ENCODE measurements around the gene LEUTX.

Gene LEUTX

DNA sequence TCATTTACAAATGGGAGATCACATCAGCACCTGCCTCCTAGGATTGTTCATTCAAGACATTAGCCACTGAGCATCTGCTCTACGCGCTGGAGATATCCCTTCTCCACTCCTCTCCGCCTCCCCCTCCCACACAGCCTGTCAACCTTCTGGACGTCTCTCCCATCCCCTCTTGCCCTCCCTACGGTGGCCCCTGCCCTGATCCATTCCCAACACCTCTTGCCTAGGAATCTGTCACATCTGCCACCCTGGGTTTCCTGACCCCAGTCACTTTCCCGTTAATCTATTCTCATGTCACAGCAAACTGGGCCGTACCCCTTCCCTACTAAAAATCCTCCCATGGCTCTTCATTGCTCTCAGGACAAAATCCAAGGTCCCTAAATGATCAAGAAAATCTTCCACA is 45.0 kb downstream of the LEUTX start:
- Mint-ChIP-seq H3K27me3 (ENCODE audit: low read depth) (no peaks in the 10 kb centered on the region), H3K36me3 (ENCODE audit: low read depth) (peaks cover 4% of the 10 kb centered on the region), H3K9me3 (no peaks in the 10 kb centered on the region), H3K4me1 (ENCODE audit: low read depth) (peaks cover 8% of the 10 kb centered on the region), H3K27ac (no peak overlapping the region), H3K4me3 (no peak overlapping the region)

DNA sequence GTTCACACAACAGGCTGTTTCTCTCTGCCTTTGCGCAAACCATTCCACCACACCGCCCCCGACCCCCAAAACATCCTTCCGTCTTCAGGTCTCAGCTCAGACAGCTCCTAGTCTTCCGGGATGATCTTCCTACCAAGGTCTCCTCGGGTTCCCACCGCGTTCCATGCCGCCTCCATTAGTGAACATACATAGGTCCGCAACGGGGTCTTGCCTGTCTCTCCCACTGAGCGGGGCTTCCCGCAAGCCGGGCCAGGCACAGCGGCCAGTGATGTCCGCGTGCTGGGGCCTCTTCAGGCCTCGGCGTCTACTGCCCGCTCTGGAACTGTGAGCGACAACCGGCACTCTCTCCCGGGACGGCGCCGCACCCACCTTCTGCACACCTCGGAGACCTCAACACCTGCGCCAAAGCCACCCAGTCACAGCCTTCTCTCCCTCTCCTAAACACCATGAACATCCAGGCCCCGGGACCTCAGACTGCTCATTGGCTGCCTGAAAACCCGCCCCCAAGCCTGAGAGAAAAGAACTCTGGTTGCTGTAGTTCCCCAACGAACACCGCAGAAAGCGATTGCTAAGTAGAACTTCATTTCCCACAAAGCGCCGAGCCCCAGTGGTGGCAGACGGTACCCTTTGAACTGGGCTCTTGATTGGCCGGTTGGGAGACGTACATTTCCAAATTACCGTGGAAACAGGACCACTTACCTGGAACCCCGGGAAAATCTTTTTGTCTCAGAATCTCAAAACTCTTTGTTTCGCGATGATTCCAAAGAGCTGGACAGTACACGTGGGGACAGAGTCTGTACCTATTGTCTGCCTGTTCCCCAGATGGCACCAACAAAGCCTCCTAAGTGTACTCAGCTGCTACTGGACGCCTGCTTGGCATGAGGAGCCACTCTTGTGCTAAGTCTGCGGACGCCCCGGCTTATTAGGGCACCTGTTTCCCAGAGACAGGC is 45.8 kb downstream of the LEUTX start:
- no peaks in the 10 kb centered on the region for H3K9me3 Mint-ChIP-seq
- H3K4me3 Mint-ChIP-seq: no peak overlapping the region
- no peaks in the 10 kb centered on the region for H3K27me3 Mint-ChIP-seq (ENCODE audit: low read depth)
- H3K36me3 Mint-ChIP-seq (ENCODE audit: low read depth): peaks cover 8% of the 10 kb centered on the region
- H3K4me1 Mint-ChIP-seq (ENCODE audit: low read depth): peaks cover 7% of the 10 kb centered on the region
- no peak overlapping the region for H3K27ac Mint-ChIP-seq

DNA sequence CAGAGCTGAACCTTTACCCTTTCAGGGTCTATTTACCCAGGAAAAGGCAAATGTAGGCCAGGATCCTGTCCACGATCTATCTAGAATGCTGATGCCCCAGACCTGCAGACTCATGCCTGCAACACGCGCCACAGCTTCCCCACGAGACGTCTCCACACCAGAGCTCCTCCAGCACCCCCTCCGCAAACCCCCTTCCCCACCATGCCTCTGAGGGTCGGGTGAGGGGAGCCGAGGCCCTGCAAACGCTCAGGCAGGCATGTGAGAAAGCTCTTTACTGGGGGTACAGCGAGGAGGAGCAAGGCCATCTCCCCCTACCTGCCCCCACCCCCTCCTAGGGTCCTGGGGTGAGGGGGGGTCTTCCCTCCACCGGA is 46.4 kb downstream of the LEUTX start:
- Mint-ChIP-seq H3K4me3 (no peak overlapping the region), H3K27ac (peak overlapping the region; percentile 36), H3K9me3 (no peaks in the 10 kb centered on the region), H3K27me3 (ENCODE audit: low read depth) (no peaks in the 10 kb centered on the region), H3K4me1 (ENCODE audit: low read depth) (peaks cover 7% of the 10 kb centered on the region), H3K36me3 (ENCODE audit: low read depth) (peaks cover 12% of the 10 kb centered on the region)

DNA sequence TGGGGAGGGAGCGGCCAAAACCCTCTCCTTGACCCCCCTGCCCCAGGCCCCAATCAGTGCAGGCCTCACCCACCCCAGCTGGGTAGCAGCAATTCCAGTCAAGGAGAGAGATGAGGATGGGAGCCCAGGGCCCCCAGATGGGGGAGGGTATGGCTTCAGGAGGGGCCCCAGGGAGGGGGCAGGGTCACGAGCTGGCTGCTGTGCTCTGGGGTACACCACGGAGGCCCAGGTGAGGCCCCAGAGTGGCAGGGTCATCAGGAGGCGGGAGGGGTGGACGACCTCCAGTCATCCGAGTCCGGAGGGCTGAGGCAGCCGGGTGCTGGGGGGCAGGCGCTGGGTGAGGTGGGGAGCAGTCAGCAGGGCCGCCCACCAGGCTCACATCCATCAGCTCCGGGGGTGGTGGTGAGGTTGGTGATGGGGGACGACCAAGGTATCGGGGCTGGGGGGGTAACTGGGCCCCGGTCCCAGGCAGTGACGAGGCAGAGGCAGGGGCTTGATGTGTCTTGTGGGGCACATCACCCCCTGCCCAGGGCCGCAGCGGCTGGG is 47.0 kb downstream of the LEUTX start:
- Mint-ChIP-seq H3K9me3 (no peaks in the 10 kb centered on the region), H3K27me3 (ENCODE audit: low read depth) (no peaks in the 10 kb centered on the region), H3K27ac (no peak overlapping the region), H3K4me3 (no peak overlapping the region), H3K4me1 (ENCODE audit: low read depth) (peaks cover 7% of the 10 kb centered on the region), H3K36me3 (ENCODE audit: low read depth) (peaks cover 16% of the 10 kb centered on the region)

DNA sequence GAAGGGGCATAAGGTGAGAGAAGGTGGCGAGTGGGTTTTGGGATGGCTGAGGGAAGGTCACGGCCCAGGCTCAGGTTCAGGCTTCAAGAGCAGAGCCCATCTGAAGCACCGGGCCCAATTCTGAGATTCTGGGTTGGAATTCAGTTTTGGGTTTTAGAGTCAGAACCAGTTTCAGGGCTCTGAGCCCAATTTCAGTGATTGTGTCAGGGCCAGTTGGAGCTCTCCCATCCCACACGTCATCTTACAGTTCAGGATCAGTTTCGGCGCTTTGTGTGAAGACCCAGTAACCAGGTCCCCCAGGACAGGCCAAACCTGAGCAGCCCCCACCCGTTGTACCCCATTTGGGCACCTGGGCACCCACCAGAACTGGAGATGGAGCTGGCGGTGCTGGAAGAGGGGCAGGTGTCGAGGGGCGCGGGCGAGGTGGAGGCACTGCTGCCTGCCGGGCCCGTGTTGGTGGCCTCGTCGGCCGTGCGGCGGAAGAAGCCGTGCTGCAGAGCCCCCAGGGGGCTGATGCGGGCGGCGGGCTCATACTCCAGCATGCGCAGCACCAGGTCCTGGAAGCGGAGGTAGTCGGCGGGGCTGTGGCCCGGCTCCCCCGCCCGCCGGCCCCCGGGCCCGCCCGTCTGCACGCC is 47.8 kb downstream of the LEUTX start:
- no peaks in the 10 kb centered on the region for H3K9me3 Mint-ChIP-seq
- H3K27ac Mint-ChIP-seq: no peak overlapping the region
- no peaks in the 10 kb centered on the region for H3K27me3 Mint-ChIP-seq (ENCODE audit: low read depth)
- H3K4me1 Mint-ChIP-seq (ENCODE audit: low read depth): peaks cover 7% of the 10 kb centered on the region
- peaks cover 18% of the 10 kb centered on the region for H3K36me3 Mint-ChIP-seq (ENCODE audit: low read depth)
- H3K4me3 Mint-ChIP-seq: no peak overlapping the region

DNA sequence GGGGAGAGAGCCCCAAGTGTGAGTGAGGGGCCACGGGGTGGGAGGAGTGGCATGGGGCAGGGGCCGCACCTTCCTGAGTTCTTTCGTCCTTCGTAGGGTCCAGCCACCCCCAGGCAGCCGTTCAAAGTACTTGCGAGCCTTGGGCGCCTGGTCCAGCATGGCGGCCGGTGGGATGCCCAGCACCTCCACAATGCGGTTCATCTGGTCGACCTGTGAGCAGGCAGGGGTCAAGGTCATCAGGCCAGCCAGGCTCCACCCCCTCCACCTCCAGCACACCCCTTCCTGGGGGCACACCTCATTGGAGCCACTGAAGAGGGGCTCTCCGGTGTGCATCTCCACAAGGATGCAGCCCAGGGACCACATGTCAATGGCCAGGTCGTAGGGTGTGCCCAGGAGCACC is 48.6 kb downstream of the LEUTX start:
- H3K27ac Mint-ChIP-seq: no peak overlapping the region
- no peak overlapping the region for H3K4me3 Mint-ChIP-seq
- peaks cover 11% of the 10 kb centered on the region for H3K4me1 Mint-ChIP-seq (ENCODE audit: low read depth)
- H3K27me3 Mint-ChIP-seq (ENCODE audit: low read depth): no peaks in the 10 kb centered on the region
- no peaks in the 10 kb centered on the region for H3K9me3 Mint-ChIP-seq
- H3K36me3 Mint-ChIP-seq (ENCODE audit: low read depth): peaks cover 18% of the 10 kb centered on the region

DNA sequence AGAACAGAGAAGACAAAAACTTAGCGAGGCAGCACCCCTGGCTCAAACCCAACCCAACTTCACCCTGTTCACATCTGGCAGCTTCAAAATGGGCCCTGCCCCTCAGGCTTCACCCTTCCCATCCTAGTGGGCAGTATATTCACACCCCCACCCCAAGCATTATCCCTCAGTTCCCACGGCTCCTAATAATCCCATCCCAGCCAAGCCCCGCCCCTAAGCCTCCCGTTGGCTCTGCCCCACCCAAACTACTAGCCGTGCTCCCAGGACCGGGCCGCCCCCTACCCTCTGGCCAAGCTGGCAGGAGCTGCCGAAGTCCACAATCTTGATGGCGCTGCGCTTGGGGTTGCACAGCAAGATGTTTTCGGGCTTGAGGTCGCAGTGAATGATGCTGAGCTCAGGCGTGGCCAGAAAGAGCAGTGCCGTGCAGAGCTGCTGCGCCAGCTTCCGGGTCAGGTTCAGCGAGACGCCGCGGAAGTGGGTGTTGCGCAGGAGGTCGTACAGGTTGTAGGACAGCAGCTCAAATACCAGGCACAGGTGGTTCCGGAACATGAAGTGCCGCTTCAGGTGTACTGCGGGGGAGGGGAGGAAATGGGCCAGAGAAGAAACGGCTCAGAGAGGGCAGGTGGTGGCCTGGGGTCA is 49.5 kb downstream of the LEUTX start:
- no peaks in the 10 kb centered on the region for H3K27me3 Mint-ChIP-seq (ENCODE audit: low read depth)
- no peaks in the 10 kb centered on the region for H3K9me3 Mint-ChIP-seq
- no peak overlapping the region for H3K4me3 Mint-ChIP-seq
- H3K4me1 Mint-ChIP-seq (ENCODE audit: low read depth): peaks cover 20% of the 10 kb centered on the region
- H3K27ac Mint-ChIP-seq: no peak overlapping the region
- H3K36me3 Mint-ChIP-seq (ENCODE audit: low read depth): peaks cover 18% of the 10 kb centered on the region

DNA sequence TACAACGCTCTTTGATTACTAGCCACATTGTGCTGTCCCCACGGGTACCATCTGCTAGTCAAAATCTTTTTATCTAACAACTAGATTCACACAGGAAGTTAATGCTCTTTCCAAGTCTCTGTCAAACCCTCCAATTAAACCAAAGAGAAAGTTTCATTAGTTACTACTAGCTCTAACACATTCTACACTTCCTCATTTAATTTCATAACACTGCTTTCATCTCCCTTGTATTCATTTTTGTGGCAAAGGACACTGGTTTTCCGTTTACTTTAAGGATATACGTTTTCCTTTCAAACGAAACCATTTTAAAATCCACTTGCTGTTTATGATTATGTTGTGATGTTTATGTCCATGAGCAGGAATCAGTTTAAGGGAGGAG is 50.0 kb downstream of the LEUTX start:
- H3K27me3 Mint-ChIP-seq (ENCODE audit: low read depth): no peaks in the 10 kb centered on the region
- H3K4me1 Mint-ChIP-seq (ENCODE audit: low read depth): peaks cover 20% of the 10 kb centered on the region
- H3K4me3 Mint-ChIP-seq: no peak overlapping the region
- H3K36me3 Mint-ChIP-seq (ENCODE audit: low read depth): peaks cover 18% of the 10 kb centered on the region
- H3K27ac Mint-ChIP-seq: peak overlapping the region; percentile 7
- H3K9me3 Mint-ChIP-seq: no peaks in the 10 kb centered on the region

DNA sequence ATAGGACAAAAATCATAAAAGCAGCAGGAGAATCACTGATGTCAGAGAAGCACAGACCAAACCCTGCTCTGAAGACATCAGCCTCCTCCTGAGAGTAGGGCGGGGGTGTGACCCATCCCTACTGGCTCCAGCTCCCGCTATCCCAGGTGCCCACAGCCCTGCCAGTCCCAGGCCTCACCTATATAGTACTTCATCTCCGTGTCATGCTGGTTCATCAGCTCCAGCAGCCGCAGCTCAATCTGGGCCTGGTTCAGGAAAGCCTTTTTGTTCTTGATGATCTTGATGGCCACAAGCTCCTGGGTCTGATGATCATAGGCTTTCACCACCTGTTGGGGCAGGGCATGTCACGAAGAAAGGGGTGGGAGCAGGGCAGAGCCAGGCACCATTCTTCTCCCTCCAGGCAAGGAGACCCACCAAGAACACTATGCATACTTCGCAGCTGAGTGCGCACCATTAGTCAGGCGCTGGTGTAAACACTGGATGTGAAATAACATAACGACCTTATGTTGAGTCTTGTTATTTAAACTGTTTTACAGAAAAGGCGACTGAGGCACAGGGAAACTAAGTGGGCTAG is 51.1 kb downstream of the LEUTX start:
- H3K27me3 Mint-ChIP-seq (ENCODE audit: low read depth): no peaks in the 10 kb centered on the region
- no peaks in the 10 kb centered on the region for H3K9me3 Mint-ChIP-seq
- no peak overlapping the region for H3K27ac Mint-ChIP-seq
- H3K4me3 Mint-ChIP-seq: no peak overlapping the region
- H3K4me1 Mint-ChIP-seq (ENCODE audit: low read depth): peaks cover 28% of the 10 kb centered on the region
- H3K36me3 Mint-ChIP-seq (ENCODE audit: low read depth): peaks cover 22% of the 10 kb centered on the region

DNA sequence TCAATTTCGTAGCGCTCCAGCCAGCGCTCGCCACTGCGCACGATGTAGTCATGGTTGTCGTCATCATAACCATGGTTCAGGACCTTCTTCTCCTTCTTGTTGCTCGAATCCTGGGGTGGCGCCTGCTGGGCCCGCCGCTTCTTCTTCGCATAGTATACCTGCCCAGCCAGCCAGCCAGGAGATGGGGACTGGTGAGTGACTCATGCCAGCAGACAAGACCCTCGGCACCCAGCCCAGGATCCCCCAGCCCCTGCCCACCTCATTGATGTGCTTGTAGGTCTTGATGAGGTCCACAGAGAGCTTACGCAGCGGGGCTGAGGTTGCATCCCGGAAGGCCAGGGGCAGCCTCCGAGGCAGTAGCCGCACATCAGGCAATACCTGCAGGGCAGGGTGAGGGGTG is 51.8 kb downstream of the LEUTX start:
- Mint-ChIP-seq H3K9me3 (no peaks in the 10 kb centered on the region), H3K36me3 (ENCODE audit: low read depth) (peaks cover 22% of the 10 kb centered on the region), H3K4me1 (ENCODE audit: low read depth) (peaks cover 28% of the 10 kb centered on the region), H3K27me3 (ENCODE audit: low read depth) (no peaks in the 10 kb centered on the region), H3K27ac (no peak overlapping the region), H3K4me3 (no peak overlapping the region)

DNA sequence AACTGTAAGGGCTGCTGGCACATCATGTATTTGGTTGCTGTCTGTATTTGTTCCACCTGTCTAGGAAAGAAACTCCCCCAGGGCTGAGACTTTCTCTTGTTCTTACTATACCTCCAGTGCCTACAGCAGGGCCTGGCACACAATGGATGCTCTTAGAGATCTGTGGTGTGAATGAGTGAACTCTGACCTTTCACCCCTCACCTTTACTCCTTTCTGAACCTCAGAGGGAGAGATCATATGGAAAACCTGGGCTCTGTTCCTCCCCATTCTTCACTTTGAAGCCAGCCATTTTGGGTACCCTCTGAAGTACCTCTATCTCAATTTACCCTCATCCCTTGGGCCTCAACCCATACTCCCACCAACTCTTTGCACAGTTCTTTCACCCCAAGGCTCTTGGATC is 52.2 kb downstream of the LEUTX start:
- Mint-ChIP-seq H3K27ac (no peak overlapping the region), H3K27me3 (ENCODE audit: low read depth) (no peaks in the 10 kb centered on the region), H3K36me3 (ENCODE audit: low read depth) (peaks cover 22% of the 10 kb centered on the region), H3K9me3 (no peaks in the 10 kb centered on the region), H3K4me3 (no peak overlapping the region), H3K4me1 (ENCODE audit: low read depth) (peaks cover 28% of the 10 kb centered on the region)

DNA sequence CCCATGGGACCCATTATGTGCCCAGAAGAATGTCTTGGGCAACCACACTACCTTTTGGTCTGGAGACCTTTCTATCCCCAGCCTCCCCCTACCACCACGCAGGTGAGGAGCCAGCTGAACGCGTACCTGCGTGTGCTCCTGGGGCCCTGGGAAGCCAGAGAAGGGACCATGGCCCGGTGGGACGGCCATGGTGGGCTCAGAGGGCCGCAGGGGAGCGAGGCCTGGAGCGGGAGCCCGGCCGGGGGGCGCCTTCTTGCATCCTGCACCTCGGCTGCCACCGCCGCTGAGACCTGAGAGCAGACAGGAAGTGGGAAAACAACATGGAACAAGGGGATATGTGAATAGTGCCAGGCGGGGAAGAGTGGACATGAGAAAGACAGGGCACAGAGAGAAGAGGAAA is 53.0 kb downstream of the LEUTX start:
- no peaks in the 10 kb centered on the region for H3K27me3 Mint-ChIP-seq (ENCODE audit: low read depth)
- H3K4me3 Mint-ChIP-seq: peak overlapping the region; percentile 73
- H3K36me3 Mint-ChIP-seq (ENCODE audit: low read depth): peaks cover 28% of the 10 kb centered on the region
- H3K9me3 Mint-ChIP-seq: no peaks in the 10 kb centered on the region
- H3K27ac Mint-ChIP-seq: peak overlapping the region; percentile 72
- H3K4me1 Mint-ChIP-seq (ENCODE audit: low read depth): peaks cover 28% of the 10 kb centered on the region

DNA sequence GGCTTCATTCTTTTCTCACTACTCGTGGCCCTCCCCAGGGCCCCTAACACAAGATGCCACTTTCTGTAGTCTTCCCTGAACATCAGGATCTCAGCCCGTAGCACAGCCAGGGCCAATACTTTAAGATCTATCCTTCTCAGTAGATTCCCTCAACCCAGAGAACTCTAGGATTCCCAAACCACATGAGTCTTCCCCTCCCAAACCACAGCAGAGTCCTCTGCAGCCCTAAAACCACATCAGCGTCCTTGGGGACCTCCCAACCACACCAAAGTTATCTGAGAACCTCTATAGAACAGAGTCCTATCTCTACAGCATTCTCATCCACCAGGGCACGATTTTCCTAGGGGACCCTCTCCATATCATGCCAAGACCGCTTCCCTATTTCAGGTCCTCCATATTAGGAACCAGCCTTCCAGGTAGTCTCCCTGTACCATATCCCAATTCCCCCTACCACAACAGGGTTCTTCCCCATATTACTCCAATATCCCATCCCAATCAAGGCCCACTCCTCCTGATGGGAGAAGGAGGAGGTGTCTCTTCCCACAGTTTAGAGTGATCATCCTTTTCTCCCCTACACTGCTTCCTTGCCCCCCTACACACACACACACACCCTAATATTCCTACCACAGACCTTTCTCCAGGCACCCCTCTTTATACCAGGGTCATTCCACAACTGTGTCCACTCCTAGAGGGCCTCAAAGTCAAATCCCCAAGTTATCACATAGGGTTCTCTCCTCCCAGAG is 53.9 kb downstream of the LEUTX start:
- H3K9me3 Mint-ChIP-seq: no peaks in the 10 kb centered on the region
- peak overlapping the region; percentile 73 for H3K4me3 Mint-ChIP-seq
- H3K27ac Mint-ChIP-seq: peak overlapping the region; percentile 72
- H3K27me3 Mint-ChIP-seq (ENCODE audit: low read depth): no peaks in the 10 kb centered on the region
- H3K4me1 Mint-ChIP-seq (ENCODE audit: low read depth): peaks cover 28% of the 10 kb centered on the region
- peaks cover 35% of the 10 kb centered on the region for H3K36me3 Mint-ChIP-seq (ENCODE audit: low read depth)

DNA sequence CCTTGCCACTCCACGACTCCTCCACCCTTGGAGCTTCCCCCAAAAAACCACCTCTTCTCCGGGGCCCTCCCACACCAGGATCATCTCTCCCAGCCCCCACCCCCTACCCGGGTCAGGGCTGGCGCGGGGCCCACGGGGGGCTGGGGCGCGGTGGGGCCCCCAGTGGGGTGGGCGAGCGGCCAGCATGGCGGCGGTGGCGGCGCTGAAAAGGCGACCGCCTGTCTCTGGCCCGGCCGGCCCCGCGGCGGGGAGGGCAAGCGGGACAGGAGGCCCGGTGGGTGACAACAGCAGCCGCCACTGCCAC is 54.5 kb downstream of the LEUTX start:
- H3K9me3 Mint-ChIP-seq: no peaks in the 10 kb centered on the region
- no peaks in the 10 kb centered on the region for H3K27me3 Mint-ChIP-seq (ENCODE audit: low read depth)
- peak overlapping the region; percentile 73 for H3K4me3 Mint-ChIP-seq
- peak overlapping the region; percentile 72 for H3K27ac Mint-ChIP-seq
- peaks cover 39% of the 10 kb centered on the region for H3K36me3 Mint-ChIP-seq (ENCODE audit: low read depth)
- H3K4me1 Mint-ChIP-seq (ENCODE audit: low read depth): peaks cover 28% of the 10 kb centered on the region

All from T-helper 1 cell treated with Interleukin-12 subunit alpha and Interleukin-12 subunit beta and Interleukin-4 antibody, amounts not matched to agents 30 μg/mL and 1 μg/mL, for 36 hours (primary cell).